Right hindlimb (tissue), 1 donor: ENCODE measurements around the gene DYRK4.
"Not testable (repeated sequence)": the region's sequence is repeated elsewhere in the genome, so short reads cannot be mapped to it uniquely, and the experiment has no call there.

Source experiments
- DNase-seq: peaks from one replicate; pipeline ENCODE4 v3.0.0-alpha.2; 2018

Gene DYRK4, protein sequence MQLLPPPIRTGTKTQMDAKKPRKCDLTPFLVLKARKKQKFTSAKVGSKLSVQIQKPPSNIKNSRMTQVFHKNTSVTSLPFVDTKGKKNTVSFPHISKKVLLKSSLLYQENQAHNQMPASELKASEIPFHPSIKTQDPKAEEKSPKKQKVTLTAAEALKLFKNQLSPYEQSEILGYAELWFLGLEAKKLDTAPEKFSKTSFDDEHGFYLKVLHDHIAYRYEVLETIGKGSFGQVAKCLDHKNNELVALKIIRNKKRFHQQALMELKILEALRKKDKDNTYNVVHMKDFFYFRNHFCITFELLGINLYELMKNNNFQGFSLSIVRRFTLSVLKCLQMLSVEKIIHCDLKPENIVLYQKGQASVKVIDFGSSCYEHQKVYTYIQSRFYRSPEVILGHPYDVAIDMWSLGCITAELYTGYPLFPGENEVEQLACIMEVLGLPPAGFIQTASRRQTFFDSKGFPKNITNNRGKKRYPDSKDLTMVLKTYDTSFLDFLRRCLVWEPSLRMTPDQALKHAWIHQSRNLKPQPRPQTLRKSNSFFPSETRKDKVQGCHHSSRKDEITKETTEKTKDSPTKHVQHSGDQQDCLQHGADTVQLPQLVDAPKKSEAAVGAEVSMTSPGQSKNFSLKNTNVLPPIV

GRCh38 chr12:4562034-4562657, at the start of gene DYRK4:
TSS of gene DYRK4 (plus strand) at chr12:4562208. CDS start at chr12:4562246, 38 bp downstream.
- peak; percentile 85 for DNase-seq

DNA sequence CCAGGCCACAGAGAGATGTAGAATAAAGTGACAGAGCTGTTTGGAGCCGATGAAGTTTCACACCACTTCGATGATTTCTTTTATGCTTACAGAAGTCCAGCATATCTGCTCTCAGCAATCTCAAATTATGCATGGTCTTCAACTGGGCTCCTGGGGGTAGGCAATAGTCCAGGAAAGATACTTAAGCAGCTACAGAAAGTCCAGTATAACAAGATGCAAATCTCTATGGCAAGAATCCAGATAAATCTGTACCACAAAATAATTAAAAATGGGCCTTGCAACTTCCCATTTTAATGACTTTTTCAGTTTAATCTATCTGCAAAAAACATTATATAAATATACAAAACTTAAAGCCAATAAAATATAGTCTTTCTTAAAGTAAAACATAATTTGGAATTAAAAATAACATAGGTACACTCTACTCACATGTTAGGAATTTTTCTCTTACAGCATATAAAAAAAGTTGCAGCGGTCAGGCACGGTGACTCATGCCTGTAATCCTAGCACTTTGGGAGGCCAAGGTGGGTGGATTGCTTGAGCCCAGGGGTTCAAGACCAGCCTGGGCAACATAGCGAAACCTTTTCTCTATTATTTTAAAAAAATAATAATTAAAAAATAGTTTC, 43.8 kb upstream of the DYRK4 start:
- no peak for DNase-seq

GRCh38 chr12:4523443-4523842, 38.6 kb upstream of the DYRK4 start:
- not testable (repeated sequence) for DNase-seq

GRCh38 chr12:4526923-4527546, 35.0 kb upstream of the DYRK4 start:
- no peak for DNase-seq

DNA sequence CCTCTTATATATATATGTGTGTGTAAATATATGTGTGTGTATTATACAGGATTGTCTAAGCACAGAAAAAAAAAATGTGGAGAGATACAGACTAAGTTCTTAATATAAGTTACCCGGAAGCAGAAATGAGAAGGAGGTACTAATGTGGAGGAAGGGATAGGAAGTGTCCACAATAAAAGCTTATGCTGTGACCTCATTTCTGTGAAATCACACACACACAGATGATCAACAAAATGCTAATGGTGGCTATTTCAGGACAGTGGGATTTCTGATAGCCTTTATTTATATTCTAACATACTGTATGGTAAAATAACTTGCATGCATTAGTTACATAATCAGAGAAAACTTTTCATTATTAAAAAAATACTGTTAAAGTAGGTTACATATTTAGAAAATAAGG, 31.8 kb upstream of the DYRK4 start:
- no peak for DNase-seq

- no peak for DNase-seq
Observed at GRCh38 chr12:4530982-4531586, 30.9 kb upstream of the DYRK4 start.

GRCh38 chr12:4535092-4535491, 26.9 kb upstream of the DYRK4 start:
- DNase-seq = no peak

DNA sequence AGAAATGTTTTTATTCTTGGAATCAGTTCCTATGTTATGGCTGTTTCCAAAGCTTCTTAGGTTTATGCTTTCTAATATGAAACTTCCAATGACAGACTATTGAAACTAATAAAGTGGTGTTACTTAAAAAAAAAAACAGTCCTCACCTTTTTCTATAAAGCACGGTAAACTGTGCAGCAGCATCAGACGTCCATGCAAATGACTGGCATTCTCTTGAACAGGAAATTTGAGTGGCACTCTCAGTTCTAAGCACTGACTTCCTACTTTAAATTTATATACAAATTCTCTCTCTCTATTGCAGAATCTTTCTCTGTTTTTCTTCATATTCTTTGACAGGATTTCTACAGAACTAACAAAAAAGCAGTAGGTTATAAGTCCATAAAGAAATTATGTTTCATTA, 26.1 kb upstream of the DYRK4 start:
- DNase-seq = no peak

DNA sequence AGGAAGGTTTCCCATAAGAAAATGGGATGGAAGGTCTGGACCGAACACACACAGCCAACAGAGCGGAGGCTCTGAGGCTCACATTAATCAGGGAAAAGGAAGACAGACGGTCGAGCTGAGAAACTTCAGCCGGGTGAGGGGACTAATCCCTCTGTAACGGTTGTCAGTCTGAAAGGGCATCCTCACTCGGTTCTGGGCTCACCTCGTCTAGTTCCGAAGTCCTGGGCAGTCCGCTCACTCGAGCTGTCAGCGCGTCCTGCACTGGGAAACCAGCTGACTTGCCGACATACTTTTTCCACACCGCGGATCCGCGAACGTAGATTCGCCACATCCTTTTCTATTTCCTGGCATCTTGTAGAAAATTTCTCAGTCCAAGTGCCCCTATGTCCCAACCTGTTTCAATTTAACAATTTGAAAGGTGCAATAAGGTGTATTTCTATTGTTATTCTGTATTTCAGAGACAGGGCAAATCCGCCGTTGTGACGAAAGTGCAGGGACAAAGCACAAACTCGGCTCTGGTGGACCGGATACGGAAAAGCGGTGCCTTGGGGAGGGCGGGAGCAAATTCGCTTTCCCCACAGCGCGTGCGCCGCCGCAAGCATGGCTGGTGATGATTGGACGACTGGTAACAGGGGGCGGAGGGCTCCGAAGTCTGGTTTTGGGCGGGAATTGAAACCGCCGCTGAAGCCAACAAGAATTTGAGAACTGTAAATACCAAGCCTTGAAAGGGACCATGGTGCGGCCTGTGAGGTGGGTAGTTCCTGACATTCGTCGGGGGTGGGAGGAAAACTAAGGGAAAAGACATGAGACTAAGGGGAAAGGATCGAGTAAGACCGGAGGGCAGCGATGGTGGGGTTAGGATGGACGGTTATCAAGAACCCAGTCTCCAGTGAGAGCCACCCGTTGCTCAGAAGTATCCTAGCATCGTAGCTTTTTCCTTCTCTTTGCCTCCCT, 23.5 kb upstream of the DYRK4 start, which contains the start of gene RAD51AP1:
RAD51AP1 (plus strand) TSS at position 684 of the 954 bp plus-strand sequence; CDS start at position 734, 50 bp downstream.
- DNase-seq = peak; percentile 98

DNA sequence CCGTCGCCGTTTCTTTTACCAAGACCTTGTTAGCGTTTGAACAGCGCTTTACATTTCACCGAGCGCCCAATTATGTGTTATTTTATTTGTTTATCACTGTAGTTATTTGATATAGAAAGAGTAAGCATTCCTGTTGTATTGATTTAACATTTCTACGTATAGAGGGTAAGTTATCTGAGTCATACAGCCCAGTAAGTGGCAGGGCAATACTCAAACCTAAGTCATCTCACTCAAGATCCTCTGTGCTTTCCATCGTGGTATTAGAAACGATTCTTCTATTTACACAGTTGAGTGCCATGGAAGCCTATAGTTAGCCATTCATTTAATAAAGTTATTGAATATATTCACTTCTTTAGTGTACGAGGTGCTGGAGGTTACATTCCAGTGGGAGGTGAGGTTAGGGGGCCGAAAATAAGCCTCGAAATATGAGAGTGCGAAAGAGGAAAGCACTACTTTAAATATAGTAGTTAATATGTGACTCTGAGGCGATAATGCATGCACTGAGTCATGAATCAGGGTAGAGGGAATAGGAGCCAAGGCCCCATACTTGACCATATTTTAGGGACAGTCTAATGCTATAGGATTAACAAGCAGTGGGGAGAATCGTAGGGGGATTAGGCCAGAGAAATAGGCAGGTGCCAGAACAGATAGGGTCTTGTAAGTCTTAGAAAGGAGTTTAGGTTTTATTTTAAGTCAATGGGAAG, 22.7 kb upstream of the DYRK4 start:
- no peak for DNase-seq

GRCh38 chr12:4540170-4540569, 21.8 kb upstream of the DYRK4 start:
- DNase-seq = no peak

DNA sequence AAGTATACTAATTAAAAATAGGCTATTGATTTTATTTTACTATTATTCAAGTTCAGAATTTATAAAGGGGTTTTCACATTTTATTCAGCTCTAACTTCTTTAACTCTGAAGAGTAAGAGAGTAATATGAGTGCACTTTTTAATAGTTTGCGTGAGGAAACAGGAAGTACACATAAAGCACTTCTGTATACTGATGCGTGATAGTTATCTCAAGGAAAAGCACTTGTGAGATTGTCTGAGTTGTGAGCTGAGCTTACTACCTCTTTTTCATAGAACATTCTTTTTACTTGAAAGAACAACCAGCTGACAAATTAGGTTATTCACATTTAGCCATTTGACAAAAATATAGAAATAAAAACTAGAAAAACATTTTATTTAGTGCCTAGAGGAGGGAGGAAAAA, 21.4 kb upstream of the DYRK4 start:
- no peak for DNase-seq

- no peak for DNase-seq
Observed at GRCh38 chr12:4545195-4545594, 16.8 kb upstream of the DYRK4 start.

DNA sequence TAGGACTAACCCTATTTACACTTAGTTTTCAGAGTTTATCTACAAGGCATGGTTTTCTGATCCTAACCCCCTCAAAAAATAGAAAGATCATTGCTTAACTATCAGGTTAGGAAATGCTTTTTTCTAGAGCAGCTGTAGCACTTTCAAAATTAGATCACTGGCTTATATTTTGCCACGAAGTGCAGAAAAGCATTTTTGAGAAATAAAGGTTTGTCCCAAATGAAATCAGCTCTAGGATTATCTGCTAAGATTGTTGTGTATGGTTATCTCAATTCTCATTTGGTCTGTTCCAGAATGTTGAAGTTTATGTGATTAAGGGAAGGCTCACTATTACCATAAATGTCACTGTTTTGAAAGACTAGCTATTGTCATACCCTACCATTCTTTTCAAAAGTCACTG, 9.8 kb upstream of the DYRK4 start:
- DNase-seq = no peak

DNA sequence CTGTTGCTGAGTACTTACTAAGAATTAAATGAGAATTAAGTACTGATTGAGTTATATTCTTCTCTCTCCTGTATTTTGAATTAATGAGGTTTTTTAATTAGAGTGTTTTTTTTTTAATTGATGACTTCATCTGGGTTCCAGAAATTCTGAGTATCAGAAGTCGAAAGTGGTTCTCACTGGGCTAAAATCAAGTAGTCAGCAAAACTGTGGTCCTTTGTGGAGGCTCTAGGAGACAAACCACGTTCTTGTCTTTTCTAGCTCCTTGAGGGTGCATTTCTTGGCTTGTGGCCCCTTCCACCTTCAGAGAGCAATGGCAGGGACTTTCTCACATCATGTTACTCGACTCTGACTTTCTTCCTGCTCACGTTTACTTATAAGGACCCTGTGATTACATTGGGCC, 8.1 kb upstream of the DYRK4 start:
- no peak for DNase-seq

DNA sequence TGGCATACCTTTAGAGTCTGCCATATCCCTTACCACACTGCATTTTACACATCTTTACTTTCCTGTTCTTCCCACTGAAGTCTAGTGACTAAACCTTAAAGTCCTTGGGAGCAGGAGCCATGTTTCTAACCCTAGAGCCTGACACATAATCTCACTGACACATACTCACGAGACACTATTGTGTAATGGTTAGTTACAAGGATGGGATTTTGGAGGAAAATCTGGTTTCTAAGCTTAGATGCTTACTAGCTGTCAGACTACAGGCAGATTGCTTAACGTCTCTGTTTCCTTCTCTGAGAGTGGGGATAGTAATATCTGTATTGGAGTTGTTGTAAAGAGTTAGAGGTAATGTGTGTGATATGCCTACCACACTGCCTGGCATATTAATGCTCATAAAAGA, 6.2 kb upstream of the DYRK4 start:
- DNase-seq = no peak

GRCh38 chr12:4556735-4557530, 5.1 kb upstream of the DYRK4 start:
- DNase-seq = no peak

DNA sequence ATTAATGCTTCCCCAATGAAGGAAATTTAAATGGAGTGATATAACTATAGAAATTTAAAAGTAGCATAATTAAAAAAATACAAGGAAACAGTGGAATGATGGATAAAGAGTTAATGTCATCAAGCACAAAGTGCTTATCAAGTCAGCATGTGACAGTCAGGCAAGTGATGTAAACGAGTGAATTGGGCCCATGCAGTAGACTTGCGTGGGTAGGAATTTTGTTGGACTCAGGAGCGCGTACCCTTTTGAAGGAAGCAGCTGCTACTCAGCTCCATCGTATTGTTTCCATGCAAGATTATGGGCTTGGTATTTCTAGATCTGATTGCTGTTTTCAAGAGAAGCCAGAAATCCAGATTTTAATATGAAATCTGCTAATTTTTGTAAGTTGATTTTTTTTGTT, 4.4 kb upstream of the DYRK4 start:
- DNase-seq = no peak

GRCh38 chr12:4558171-4558570, 3.8 kb upstream of the DYRK4 start:
- no peak for DNase-seq

DNA sequence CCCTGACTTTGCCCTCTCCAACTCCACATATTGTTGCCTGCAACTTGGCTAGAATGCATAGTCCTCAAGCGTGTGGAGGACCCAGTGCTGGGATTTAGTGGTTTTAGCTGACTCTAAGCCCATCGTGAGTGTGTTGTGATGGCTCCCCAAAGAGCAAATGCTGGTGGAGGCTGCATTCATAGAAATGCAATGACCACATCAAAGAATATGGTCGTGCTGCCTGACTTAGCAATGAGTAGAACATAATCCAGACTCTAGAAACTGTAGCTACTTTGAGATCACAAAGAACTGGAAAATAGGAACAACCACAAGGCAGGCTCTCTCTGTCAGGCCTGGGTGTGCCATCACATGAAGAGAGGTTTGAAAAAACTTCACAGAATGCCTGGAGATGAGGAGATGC, 1.3 kb downstream of the DYRK4 start:
- DNase-seq = no peak
